ENCODE data around the gene LRRC53. TPM values are rescaled to one million over a fixed set of nuclear protein-coding genes. Genes with fewer than 3 reads are reported as not detected.

The LRRC53 gene
- total and polyA plus RNA-seq, 2 experiments from 2014 or later = not detected

- TF ChIP-seq, protein P1, sequence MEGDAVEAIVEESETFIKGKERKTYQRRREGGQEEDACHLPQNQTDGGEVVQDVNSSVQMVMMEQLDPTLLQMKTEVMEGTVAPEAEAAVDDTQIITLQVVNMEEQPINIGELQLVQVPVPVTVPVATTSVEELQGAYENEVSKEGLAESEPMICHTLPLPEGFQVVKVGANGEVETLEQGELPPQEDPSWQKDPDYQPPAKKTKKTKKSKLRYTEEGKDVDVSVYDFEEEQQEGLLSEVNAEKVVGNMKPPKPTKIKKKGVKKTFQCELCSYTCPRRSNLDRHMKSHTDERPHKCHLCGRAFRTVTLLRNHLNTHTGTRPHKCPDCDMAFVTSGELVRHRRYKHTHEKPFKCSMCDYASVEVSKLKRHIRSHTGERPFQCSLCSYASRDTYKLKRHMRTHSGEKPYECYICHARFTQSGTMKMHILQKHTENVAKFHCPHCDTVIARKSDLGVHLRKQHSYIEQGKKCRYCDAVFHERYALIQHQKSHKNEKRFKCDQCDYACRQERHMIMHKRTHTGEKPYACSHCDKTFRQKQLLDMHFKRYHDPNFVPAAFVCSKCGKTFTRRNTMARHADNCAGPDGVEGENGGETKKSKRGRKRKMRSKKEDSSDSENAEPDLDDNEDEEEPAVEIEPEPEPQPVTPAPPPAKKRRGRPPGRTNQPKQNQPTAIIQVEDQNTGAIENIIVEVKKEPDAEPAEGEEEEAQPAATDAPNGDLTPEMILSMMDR (conservative IDR thresholded peaks at IDR 0.05; ENCODE audit: low read depth in 2 of 2) = no peak
- TF ChIP-seq, protein P2, sequence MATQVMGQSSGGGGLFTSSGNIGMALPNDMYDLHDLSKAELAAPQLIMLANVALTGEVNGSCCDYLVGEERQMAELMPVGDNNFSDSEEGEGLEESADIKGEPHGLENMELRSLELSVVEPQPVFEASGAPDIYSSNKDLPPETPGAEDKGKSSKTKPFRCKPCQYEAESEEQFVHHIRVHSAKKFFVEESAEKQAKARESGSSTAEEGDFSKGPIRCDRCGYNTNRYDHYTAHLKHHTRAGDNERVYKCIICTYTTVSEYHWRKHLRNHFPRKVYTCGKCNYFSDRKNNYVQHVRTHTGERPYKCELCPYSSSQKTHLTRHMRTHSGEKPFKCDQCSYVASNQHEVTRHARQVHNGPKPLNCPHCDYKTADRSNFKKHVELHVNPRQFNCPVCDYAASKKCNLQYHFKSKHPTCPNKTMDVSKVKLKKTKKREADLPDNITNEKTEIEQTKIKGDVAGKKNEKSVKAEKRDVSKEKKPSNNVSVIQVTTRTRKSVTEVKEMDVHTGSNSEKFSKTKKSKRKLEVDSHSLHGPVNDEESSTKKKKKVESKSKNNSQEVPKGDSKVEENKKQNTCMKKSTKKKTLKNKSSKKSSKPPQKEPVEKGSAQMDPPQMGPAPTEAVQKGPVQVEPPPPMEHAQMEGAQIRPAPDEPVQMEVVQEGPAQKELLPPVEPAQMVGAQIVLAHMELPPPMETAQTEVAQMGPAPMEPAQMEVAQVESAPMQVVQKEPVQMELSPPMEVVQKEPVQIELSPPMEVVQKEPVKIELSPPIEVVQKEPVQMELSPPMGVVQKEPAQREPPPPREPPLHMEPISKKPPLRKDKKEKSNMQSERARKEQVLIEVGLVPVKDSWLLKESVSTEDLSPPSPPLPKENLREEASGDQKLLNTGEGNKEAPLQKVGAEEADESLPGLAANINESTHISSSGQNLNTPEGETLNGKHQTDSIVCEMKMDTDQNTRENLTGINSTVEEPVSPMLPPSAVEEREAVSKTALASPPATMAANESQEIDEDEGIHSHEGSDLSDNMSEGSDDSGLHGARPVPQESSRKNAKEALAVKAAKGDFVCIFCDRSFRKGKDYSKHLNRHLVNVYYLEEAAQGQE (IDR thresholded peaks at IDR 0.05; ENCODE audit: unreplicated experiment) = no peak
These were observed 49.0 kb downstream of the LRRC53 start (continued) for GRCh38 chr1:74463333-74463988.

- no peaks in the 10 kb centered on the region for H3F3A ChIP-seq (replicated peaks; ENCODE audit: low read depth)
- no peaks in the 10 kb centered on the region for H3K36me3 ChIP-seq (ENCODE audit: insufficient read depth)
- H3K27ac ChIP-seq (ENCODE audit: low read depth) = no peak overlapping the region
- no peaks in the 10 kb centered on the region for H3K79me2 ChIP-seq (replicated peaks; ENCODE audit: insufficient read depth)
- Mint-ChIP-seq H3K4me1 (no peaks in the 10 kb centered on the region), H3K27me3 (ENCODE audit: insufficient read depth, low read depth, poor library complexity) (no peaks in the 10 kb centered on the region), H3K27ac (no peak overlapping the region), H3K4me3 (no peak overlapping the region), H3K9me3 (no peaks in the 10 kb centered on the region), H3K36me3 (ENCODE audit: low read depth) (no peaks in the 10 kb centered on the region)
- H3K4me1 ChIP-seq (ENCODE audit: insufficient read depth) = no peaks in the 10 kb centered on the region
- no peak overlapping the region for H2AFZ ChIP-seq
- no peaks in the 10 kb centered on the region for H3K9me2 ChIP-seq (ENCODE audit: insufficient read depth)
- ATAC-seq (no peak), DNase-seq (ENCODE audit: low spot score) (no peak)
- TF ChIP-seq, protein P2 (IDR thresholded peaks at IDR 0.05; ENCODE audit: unreplicated experiment) = no peak
- H3K27me3 ChIP-seq (ENCODE audit: insufficient read depth) = no peaks in the 10 kb centered on the region
- H4K20me1 ChIP-seq (replicated peaks; ENCODE audit: insufficient read depth) = no peaks in the 10 kb centered on the region
- no peak overlapping the region for H3K4me3 ChIP-seq
- no peak overlapping the region for H3K4me2 ChIP-seq
These were observed 55.2 kb downstream of the LRRC53 start for GRCh38 chr1:74457253-74457652.
